WTC11 (cell line): ENCODE measurements around the gene KCNIP2. TPM values are rescaled to one million over a fixed set of nuclear protein-coding genes. Genes with fewer than 3 reads are reported as not detected.

Source experiments
- ATAC-seq: fragments of 200-7000 bp; cut with Tn5 transposase; 2 replicates; pipeline ENCODE4 v1.10.0; 2021; ENCODE audit warnings: mild to moderate bottlenecking, moderate library complexity
- CTCF ChIA-PET: fragments of 300-600 bp; sonication (Branson Sonifier 250); formaldehyde crosslinking; loops from one replicate; lab custom pipeline; 2021; ENCODE audit warnings: antibody characterized with exemption; lab: Charles Lee
- POLR2A ChIA-PET: fragments of 350-600 bp; sonication (Branson Sonifier 250); formaldehyde crosslinking; loops from one replicate; lab custom pipeline; 2021; ENCODE audit warnings: antibody characterized with exemption; lab: Charles Lee
- DNase-seq: peaks from one replicate; pipeline ENCODE4 v3.0.0; 2021; ENCODE audit warnings: low spot score
- H3K27ac Mint-ChIP-seq: 2 replicates; pipeline ENCODE4 v1.8.0; 2021; ENCODE audit warnings: mixed read lengths
- H3K27me3 Mint-ChIP-seq: 2 replicates; pipeline ENCODE4 v1.8.0; 2021; ENCODE audit warnings: low read depth, mild to moderate bottlenecking, moderate library complexity, mixed read lengths
- H3K36me3 Mint-ChIP-seq: 2 replicates; pipeline ENCODE4 v1.8.0; 2021; ENCODE audit warnings: mixed read lengths
- H3K4me1 Mint-ChIP-seq: 2 replicates; pipeline ENCODE4 v1.8.0; 2022; ENCODE audit warnings: mixed read lengths
- H3K4me3 Mint-ChIP-seq: 2 replicates; pipeline ENCODE4 v1.8.0; 2021; ENCODE audit warnings: mild to moderate bottlenecking, moderate library complexity, mixed read lengths
- H3K9me3 Mint-ChIP-seq: 2 replicates; pipeline ENCODE4 v1.8.0; 2021; ENCODE audit warnings: mixed read lengths
- AFF4 ChIP-seq: sonication (generic); formaldehyde crosslinking; IDR thresholded peaks from 2 replicates; pipeline ENCODE4 v1.8.1; 2023; ENCODE audit warnings: mild to moderate bottlenecking, missing genetic modification reagents, borderline replicate concordance
- CBFB ChIP-seq: sonication (generic); formaldehyde crosslinking; IDR thresholded peaks from 2 replicates; pipeline ENCODE4 v1.8.1; 2022; ENCODE audit warnings: mild to moderate bottlenecking, low read depth, missing genetic modification reagents
- CREM ChIP-seq: sonication (generic); formaldehyde crosslinking; IDR thresholded peaks from 2 replicates; pipeline ENCODE4 v1.8.1; 2022; ENCODE audit warnings: mild to moderate bottlenecking, missing genetic modification reagents, moderate library complexity
- EMX1 ChIP-seq: fragments of 250-450 bp; sonication (Bioruptor Pico); IDR thresholded peaks from 2 replicates; pipeline ENCODE4 v1.8.0; 2021; ENCODE audit warnings: mild to moderate bottlenecking
- ESRRA ChIP-seq: sonication (generic); formaldehyde crosslinking; IDR thresholded peaks from 2 replicates; pipeline ENCODE4 v1.8.1; 2022; ENCODE audit warnings: mild to moderate bottlenecking, missing genetic modification reagents, borderline replicate concordance
- ETV6 ChIP-seq: sonication (generic); formaldehyde crosslinking; IDR thresholded peaks from 2 replicates; pipeline ENCODE4 v1.8.1; 2022; ENCODE audit warnings: mild to moderate bottlenecking, missing genetic modification reagents
- FOXJ3 ChIP-seq: sonication (generic); formaldehyde crosslinking; IDR thresholded peaks from 2 replicates; pipeline ENCODE4 v1.9.0; 2021; ENCODE audit warnings: missing genetic modification reagents, mild to moderate bottlenecking, borderline replicate concordance
- JUN ChIP-seq: sonication (generic); formaldehyde crosslinking; IDR thresholded peaks from 2 replicates; pipeline ENCODE4 v1.8.0; 2023; ENCODE audit warnings: mild to moderate bottlenecking, missing genetic modification reagents
- NFE2L1 ChIP-seq: sonication (generic); formaldehyde crosslinking; IDR thresholded peaks from 2 replicates; pipeline ENCODE4 v1.8.1; 2023; ENCODE audit warnings: missing genetic modification reagents
- RORB ChIP-seq: fragments of 250-450 bp; sonication (Bioruptor Pico); IDR thresholded peaks from 2 replicates; pipeline ENCODE4 v1.9.0; 2021; ENCODE audit warnings: mild to moderate bottlenecking
- ZNF219 ChIP-seq: sonication (generic); formaldehyde crosslinking; IDR thresholded peaks from 2 replicates; pipeline ENCODE4 v1.8.0; 2023; ENCODE audit warnings: missing genetic modification reagents, mild to moderate bottlenecking, borderline replicate concordance
- total RNA-seq: library from RNA; stranded (reverse); gene quantifications from 3 replicates; pipeline ENCODE4 v1.2.3, GENCODE V29; 2021
- TF ChIP-seq, protein P1 (sequence below): sonication (generic); formaldehyde crosslinking; IDR thresholded peaks from 2 replicates; pipeline ENCODE4 v1.8.1; 2022; ENCODE audit warnings: mild to moderate bottlenecking, missing genetic modification reagents, moderate library complexity, borderline replicate concordance
- TF ChIP-seq, protein P2 (sequence below): sonication (generic); formaldehyde crosslinking; IDR thresholded peaks from 2 replicates; pipeline ENCODE4 v1.8.0; 2023; ENCODE audit warnings: missing genetic modification reagents, mild to moderate bottlenecking, borderline replicate concordance
- TF ChIP-seq, protein P3 (sequence below): sonication (generic); formaldehyde crosslinking; IDR thresholded peaks from 2 replicates; pipeline ENCODE4 v1.8.0; 2023; ENCODE audit warnings: mild to moderate bottlenecking, missing genetic modification reagents

The KCNIP2 gene
- total RNA-seq, 1 experiment from 2014 or later: 5.2 TPM

GRCh38 chr10:101879456-101880231 lies 36.0 kb upstream of the KCNIP2 start (continued):
- TF ChIP-seq AFF4 (CRISPR knock-in tag) (no peak), CREM (CRISPR knock-in tag) (no peak), ESRRA (no peak), RORB (no peak), ZNF219 (CRISPR knock-in tag) (no peak)

DNA sequence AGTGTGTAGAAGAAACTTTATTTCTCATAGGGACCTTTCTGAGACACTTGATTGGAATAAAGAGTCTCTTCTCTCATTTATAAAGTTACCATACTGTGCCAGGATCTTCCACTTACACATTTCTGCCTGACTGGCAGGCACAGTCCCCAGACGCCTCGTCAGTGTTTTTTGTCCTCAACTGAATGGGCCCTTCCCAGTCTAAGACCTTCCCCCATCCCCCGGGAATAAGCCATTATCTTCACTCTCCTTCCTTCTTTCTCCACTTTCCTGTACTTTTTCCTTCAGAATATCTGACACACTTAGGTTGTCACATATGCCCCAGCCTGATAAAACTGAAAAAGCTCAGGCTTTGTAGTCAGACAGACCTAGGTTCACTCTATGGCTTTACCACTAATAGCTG lies 35.3 kb upstream of the KCNIP2 start:
- ATAC-seq: no peak
- Mint-ChIP-seq H3K4me3 (no peak overlapping the region), H3K27ac (0 out of 2 replicates have a peak overlapping the region, but pooled peaks have one; percentile 46), H3K36me3 (no peaks in the 10 kb centered on the region), H3K4me1 (peaks cover 17% of the 10 kb centered on the region), H3K27me3 (no peaks in the 10 kb centered on the region), H3K9me3 (no peaks in the 10 kb centered on the region)
- TF ChIP-seq NFE2L1 (no peak), CBFB (CRISPR knock-in tag) (no peak), JUN (CRISPR knock-in tag) (no peak), ETV6 (CRISPR knock-in tag) (no peak), FOXJ3 (no peak), EMX1 (CRISPR knock-in tag) (no peak)
- TF ChIP-seq, protein P1, sequence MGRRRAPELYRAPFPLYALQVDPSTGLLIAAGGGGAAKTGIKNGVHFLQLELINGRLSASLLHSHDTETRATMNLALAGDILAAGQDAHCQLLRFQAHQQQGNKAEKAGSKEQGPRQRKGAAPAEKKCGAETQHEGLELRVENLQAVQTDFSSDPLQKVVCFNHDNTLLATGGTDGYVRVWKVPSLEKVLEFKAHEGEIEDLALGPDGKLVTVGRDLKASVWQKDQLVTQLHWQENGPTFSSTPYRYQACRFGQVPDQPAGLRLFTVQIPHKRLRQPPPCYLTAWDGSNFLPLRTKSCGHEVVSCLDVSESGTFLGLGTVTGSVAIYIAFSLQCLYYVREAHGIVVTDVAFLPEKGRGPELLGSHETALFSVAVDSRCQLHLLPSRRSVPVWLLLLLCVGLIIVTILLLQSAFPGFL (CRISPR knock-in tag): no peak
- TF ChIP-seq, protein P2, sequence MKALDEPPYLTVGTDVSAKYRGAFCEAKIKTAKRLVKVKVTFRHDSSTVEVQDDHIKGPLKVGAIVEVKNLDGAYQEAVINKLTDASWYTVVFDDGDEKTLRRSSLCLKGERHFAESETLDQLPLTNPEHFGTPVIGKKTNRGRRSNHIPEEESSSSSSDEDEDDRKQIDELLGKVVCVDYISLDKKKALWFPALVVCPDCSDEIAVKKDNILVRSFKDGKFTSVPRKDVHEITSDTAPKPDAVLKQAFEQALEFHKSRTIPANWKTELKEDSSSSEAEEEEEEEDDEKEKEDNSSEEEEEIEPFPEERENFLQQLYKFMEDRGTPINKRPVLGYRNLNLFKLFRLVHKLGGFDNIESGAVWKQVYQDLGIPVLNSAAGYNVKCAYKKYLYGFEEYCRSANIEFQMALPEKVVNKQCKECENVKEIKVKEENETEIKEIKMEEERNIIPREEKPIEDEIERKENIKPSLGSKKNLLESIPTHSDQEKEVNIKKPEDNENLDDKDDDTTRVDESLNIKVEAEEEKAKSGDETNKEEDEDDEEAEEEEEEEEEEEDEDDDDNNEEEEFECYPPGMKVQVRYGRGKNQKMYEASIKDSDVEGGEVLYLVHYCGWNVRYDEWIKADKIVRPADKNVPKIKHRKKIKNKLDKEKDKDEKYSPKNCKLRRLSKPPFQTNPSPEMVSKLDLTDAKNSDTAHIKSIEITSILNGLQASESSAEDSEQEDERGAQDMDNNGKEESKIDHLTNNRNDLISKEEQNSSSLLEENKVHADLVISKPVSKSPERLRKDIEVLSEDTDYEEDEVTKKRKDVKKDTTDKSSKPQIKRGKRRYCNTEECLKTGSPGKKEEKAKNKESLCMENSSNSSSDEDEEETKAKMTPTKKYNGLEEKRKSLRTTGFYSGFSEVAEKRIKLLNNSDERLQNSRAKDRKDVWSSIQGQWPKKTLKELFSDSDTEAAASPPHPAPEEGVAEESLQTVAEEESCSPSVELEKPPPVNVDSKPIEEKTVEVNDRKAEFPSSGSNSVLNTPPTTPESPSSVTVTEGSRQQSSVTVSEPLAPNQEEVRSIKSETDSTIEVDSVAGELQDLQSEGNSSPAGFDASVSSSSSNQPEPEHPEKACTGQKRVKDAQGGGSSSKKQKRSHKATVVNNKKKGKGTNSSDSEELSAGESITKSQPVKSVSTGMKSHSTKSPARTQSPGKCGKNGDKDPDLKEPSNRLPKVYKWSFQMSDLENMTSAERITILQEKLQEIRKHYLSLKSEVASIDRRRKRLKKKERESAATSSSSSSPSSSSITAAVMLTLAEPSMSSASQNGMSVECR (CRISPR knock-in tag): no peak
- TF ChIP-seq, protein P3, sequence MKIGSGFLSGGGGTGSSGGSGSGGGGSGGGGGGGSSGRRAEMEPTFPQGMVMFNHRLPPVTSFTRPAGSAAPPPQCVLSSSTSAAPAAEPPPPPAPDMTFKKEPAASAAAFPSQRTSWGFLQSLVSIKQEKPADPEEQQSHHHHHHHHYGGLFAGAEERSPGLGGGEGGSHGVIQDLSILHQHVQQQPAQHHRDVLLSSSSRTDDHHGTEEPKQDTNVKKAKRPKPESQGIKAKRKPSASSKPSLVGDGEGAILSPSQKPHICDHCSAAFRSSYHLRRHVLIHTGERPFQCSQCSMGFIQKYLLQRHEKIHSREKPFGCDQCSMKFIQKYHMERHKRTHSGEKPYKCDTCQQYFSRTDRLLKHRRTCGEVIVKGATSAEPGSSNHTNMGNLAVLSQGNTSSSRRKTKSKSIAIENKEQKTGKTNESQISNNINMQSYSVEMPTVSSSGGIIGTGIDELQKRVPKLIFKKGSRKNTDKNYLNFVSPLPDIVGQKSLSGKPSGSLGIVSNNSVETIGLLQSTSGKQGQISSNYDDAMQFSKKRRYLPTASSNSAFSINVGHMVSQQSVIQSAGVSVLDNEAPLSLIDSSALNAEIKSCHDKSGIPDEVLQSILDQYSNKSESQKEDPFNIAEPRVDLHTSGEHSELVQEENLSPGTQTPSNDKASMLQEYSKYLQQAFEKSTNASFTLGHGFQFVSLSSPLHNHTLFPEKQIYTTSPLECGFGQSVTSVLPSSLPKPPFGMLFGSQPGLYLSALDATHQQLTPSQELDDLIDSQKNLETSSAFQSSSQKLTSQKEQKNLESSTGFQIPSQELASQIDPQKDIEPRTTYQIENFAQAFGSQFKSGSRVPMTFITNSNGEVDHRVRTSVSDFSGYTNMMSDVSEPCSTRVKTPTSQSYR: no peak
- POLR2A ChIA-PET: interaction anchor here (0.7 to 1.0 kb wide), 2 partner anchors 20 to 216 kb away, joined by 3 to 5 read pairs; no protein-coding TSS in a partner anchor
- no peak for DNase-seq
- CTCF ChIA-PET: interaction anchor here (0.6 to 2.7 kb wide), 5 partner anchors 9 to 194 kb away, joined by 3 to 19 read pairs (median 4); no protein-coding TSS in a partner anchor
